Activated T-cell treated with anti-CD3 and anti-CD28 coated beads, Interleukin-2, amount 50 U/mL, for 72 hours (primary cell): ENCODE measurements around the gene SAP30BP. TPM values are rescaled to one million over a fixed set of nuclear protein-coding genes. Genes with fewer than 3 reads are reported as not detected.

ENCODE experiments used
- ATAC-seq, 2 donors: fragments of 150-1000 bp; cut with Tn5 transposase; replicated peaks in 1 of 2; 2 replicates each; pipeline ENCODE4 v1.10.0; 2021; ENCODE audit warnings: moderate library complexity in 2 of 2, mild to moderate bottlenecking in 1 of 2
- DNase-seq, 2 donors: peaks; one replicate each; pipeline ENCODE4 v3.0.0; 2021 to 2022; ENCODE audit warnings: mixed read lengths in 1 of 2
- H3K27ac Mint-ChIP-seq: one replicate; pipeline ENCODE4 v1.8.0; 2022; ENCODE audit warnings: mild to moderate bottlenecking, moderate library complexity, mixed read lengths
- H3K27me3 Mint-ChIP-seq: one replicate; pipeline ENCODE4 v1.8.0; 2022; ENCODE audit warnings: low read depth, mixed read lengths
- H3K36me3 Mint-ChIP-seq, 2 donors: one replicate each; pipeline ENCODE4 v1.8.0; 2022; ENCODE audit warnings: mixed read lengths in 2 of 2, mild to moderate bottlenecking in 1 of 2; ENCODE audit not compliant: insufficient read depth in 2 of 2
- H3K4me1 Mint-ChIP-seq: one replicate; pipeline ENCODE4 v1.8.0; 2022; ENCODE audit warnings: low read depth, mixed read lengths
- H3K4me3 Mint-ChIP-seq, 2 donors: one replicate each; pipeline ENCODE4 v1.8.0; 2022; ENCODE audit warnings: mild to moderate bottlenecking in 2 of 2, mixed read lengths in 2 of 2, moderate library complexity in 2 of 2
- H3K9me3 Mint-ChIP-seq, 2 donors: one replicate each; pipeline ENCODE4 v1.8.0; 2022; ENCODE audit warnings: mixed read lengths in 2 of 2
- total RNA-seq, 2 donors: library from RNA; stranded (reverse); gene quantifications; one replicate each; pipeline ENCODE4 v1.2.3, GENCODE V29; 2022

SAP30BP gene
- total RNA-seq, 2 donors from 2014 or later, result 97.0 to 112 TPM

- no peaks in the 10 kb centered on the region for H3K4me1 Mint-ChIP-seq
- H3K4me3 Mint-ChIP-seq, result no peak overlapping the region
- no peaks in the 10 kb centered on the region for H3K27me3 Mint-ChIP-seq
- H3K9me3 Mint-ChIP-seq, result no peaks in the 10 kb centered on the region
- ATAC-seq, result no peak
- DNase-seq, result no peak
- H3K27ac Mint-ChIP-seq, result no peak overlapping the region
- peaks cover 4 to 9% of the 10 kb centered on the region in 2 donors for H3K36me3 Mint-ChIP-seq
Observed at GRCh38 chr17:75647061-75647460, 20.1 kb upstream of the SAP30BP start.

DNA sequence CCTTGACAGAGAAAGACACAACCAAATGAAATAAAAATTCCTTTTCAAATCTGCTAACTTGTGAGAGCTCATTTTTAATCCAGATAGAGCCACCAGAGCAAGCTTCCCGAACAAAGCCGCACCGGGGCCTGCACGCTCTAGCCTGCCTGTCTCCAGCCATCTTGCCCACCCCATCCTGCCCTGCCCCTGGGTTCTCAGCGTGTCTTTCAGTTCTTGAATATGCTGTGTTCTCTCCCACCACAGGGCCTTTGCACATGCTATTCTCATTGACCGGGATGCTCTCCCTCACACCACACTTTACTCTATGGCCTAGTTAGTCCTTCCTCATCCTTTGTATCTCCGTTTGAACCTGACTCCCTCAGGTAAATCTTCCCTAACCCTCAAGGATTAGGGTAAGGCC lies 19.2 kb upstream of the SAP30BP start:
- Mint-ChIP-seq H3K36me3 (peaks cover 4 to 9% of the 10 kb centered on the region in 2 donors), H3K4me3 (no peak overlapping the region), H3K9me3 (no peaks in the 10 kb centered on the region), H3K27me3 (no peaks in the 10 kb centered on the region), H3K27ac (no peak overlapping the region), H3K4me1 (peaks cover 3% of the 10 kb centered on the region)
- no peak for DNase-seq
- no peak for ATAC-seq

DNA sequence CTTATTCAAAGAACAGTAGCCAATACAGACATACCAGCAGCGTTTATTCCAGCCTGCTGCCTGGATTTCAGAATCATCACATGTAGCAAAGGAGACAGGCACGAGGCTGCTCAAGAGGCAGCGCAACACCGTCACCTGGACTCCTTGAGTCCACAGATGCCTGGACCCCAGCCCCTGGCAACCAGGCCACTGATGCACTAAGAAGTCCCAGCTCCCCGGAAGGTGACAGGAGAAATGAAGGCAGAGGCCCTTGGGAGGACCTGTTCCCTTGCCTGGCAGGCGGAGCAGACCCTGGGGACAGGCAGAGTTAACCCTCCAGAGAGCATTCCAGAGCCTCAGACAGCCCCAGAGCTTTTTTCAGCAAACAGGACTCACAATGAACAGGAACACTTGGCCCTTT lies 17.5 kb upstream of the SAP30BP start:
- DNase-seq (no peak), ATAC-seq (no peak)
- Mint-ChIP-seq H3K27me3 (no peaks in the 10 kb centered on the region), H3K36me3 (peaks cover 4 to 9% of the 10 kb centered on the region in 2 donors), H3K4me3 (no peak overlapping the region), H3K4me1 (peaks cover 7% of the 10 kb centered on the region), H3K27ac (no peak overlapping the region), H3K9me3 (no peaks in the 10 kb centered on the region)

DNA sequence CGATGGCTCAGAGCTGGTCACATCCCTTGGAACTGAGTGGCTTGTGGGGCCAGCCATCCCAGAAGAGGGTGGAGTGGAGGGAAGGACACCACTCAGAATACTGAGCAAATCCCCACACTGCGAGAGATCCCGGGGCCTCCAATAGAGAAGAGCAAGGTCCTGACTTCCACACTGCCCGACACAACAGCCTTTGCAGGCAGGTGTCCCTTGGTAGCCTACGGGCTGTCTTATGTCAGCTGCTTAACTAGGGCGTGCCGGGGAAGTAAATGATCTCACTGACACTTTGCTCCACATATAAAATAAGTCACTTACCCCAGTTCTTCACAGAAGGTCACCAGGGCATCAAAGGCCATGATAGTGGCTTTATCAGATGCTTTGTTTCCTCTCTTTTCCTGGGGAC lies 16.3 kb upstream of the SAP30BP start:
- peaks cover 7% of the 10 kb centered on the region for H3K4me1 Mint-ChIP-seq
- no peaks in the 10 kb centered on the region for H3K9me3 Mint-ChIP-seq
- no peak overlapping the region for H3K27ac Mint-ChIP-seq
- peaks cover 4 to 9% of the 10 kb centered on the region in 2 donors for H3K36me3 Mint-ChIP-seq
- ATAC-seq (no peak), DNase-seq (no peak)
- H3K27me3 Mint-ChIP-seq, result no peaks in the 10 kb centered on the region
- H3K4me3 Mint-ChIP-seq, result no peak overlapping the region

DNA sequence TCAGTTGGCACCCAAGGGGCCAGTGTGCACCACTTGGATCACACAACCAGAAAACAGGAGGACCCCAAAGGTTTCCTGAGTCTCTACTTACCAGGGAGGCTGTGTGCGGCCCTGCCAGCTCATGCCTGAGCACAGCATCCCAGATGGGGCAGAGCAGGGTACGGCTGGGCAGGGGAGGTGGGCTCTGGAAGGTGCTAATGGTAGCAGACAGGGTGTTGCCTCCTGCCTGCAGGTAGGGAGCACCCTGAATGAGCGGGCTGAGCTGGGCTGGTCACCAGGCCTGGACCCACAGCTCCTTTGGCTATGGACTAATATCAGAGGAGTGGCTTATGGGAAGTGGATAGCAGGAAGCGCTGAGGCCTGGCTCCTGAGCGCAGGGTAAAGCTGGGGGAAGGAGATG lies 14.8 kb upstream of the SAP30BP start:
- no peaks in the 10 kb centered on the region for H3K27me3 Mint-ChIP-seq
- H3K36me3 Mint-ChIP-seq, result peaks cover 4 to 10% of the 10 kb centered on the region in 2 donors
- DNase-seq (no peak), ATAC-seq (no peak)
- H3K4me3 Mint-ChIP-seq, result no peak overlapping the region
- H3K4me1 Mint-ChIP-seq, result peaks cover 7% of the 10 kb centered on the region
- H3K9me3 Mint-ChIP-seq, result no peaks in the 10 kb centered on the region
- H3K27ac Mint-ChIP-seq, result no peak overlapping the region

DNA sequence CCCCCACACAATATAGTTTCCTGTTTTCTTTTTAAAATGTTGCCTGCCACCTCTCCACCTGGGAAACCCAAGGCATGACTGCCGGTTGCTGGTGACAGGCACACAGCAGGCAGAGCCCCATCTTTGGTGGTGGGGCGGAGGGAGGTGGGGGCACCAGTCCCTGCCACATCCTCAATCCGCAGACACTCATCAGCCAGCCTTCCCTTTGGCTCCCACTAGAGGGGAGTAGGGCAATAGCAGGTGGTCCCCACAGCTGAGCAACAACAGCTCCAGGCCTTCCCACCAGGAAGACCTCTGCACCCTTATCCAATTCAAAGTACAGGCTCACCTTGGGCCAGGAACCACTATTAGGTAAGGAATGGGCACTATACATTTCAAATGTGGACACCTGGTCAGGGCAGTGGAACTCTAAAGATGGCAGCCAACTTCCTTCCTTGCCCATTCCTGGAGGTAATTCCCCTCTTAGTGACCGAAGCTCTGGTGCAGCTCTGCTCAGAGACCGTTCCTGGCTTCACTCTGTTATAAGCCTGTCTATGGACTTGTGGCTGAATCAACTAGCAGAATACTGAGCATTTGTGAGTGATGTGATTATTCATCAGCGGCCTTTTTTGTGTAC lies 14.1 kb upstream of the SAP30BP start:
- Mint-ChIP-seq H3K4me3 (no peak overlapping the region), H3K4me1 (peaks cover 7% of the 10 kb centered on the region), H3K9me3 (no peaks in the 10 kb centered on the region), H3K27me3 (no peaks in the 10 kb centered on the region), H3K27ac (peak overlapping the region; percentile 79), H3K36me3 (peaks cover 4 to 10% of the 10 kb centered on the region in 2 donors)
- ATAC-seq (peak; percentile 51 to 53), DNase-seq (peak; percentile 20 to 35)

DNA sequence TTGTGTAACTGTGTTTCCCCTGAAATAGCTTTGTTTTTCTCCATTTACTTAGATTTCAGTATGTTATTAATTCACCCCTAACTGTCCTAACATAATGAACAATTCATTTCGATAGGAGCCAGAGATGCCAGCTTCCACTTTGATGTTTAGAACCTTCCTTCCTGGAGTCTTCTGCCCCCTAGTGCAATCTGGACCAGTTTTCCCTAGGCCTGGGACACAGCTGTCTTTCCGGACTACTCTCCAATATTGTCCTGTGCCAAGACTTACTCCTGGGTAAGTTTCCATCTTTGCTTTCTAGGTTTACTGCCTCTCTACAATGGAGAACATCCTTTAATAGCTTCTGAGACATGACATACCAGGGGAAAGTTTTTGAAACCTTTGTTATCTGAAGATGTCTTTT lies 13.0 kb upstream of the SAP30BP start:
- Mint-ChIP-seq H3K4me1 (peaks cover 7% of the 10 kb centered on the region), H3K4me3 (no peak overlapping the region), H3K36me3 (peaks cover 2 to 7% of the 10 kb centered on the region in 2 donors), H3K27me3 (no peaks in the 10 kb centered on the region), H3K27ac (peak overlapping the region; percentile 32), H3K9me3 (no peaks in the 10 kb centered on the region)
- DNase-seq (no peak), ATAC-seq (no peak)

DNA sequence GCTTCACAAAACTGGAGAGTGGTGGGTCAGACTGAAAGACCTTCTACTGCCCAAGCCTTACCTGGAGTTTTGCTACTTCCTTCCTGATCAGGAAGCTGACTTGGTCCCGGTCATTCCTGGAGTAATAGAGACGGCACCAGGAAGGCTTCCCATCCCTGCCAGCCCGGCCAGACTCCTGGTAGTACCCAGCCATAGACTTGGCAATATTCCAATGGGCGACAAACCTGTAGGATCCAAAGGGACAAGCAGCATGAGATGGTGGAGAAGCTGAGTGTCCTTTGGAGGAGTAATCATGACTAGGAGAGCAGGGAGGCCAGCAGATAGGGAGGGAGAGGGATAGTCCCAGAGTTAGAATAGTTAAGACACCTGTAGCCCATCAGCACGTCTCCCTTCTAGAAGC lies 8.9 kb upstream of the SAP30BP start:
- no peak for ATAC-seq
- Mint-ChIP-seq H3K9me3 (no peaks in the 10 kb centered on the region), H3K36me3 (peaks cover 2 to 5% of the 10 kb centered on the region in 2 donors), H3K27me3 (no peaks in the 10 kb centered on the region), H3K4me1 (peaks cover under 1% of the 10 kb centered on the region), H3K4me3 (no peak overlapping the region), H3K27ac (no peak overlapping the region)
- no peak for DNase-seq

DNA sequence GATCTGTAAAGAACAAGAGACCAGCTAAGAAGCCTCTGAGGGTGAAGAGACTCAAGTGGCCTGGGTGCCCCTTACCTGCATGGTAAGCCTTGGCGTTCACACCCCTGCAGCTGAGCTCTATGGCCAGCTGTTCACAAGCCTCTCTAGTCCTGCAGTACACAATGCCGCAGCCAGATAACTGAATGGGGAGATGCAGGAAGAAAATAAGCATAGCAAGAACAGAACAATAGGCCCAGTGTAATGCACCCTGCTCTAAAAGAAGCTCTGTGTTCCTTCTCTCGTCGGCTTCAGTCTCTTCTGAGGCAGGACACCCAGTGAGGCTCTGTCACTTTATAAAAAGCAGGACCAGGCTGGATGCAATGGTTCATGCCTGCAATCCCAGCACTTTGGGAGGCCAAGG lies 5.6 kb upstream of the SAP30BP start:
- Mint-ChIP-seq H3K4me1 (peaks cover 14% of the 10 kb centered on the region), H3K4me3 (no peak overlapping the region), H3K36me3 (peaks cover 5 to 8% of the 10 kb centered on the region in 2 donors), H3K27me3 (no peaks in the 10 kb centered on the region), H3K9me3 (no peaks in the 10 kb centered on the region), H3K27ac (no peak overlapping the region)
- DNase-seq (no peak), ATAC-seq (no peak)

DNA sequence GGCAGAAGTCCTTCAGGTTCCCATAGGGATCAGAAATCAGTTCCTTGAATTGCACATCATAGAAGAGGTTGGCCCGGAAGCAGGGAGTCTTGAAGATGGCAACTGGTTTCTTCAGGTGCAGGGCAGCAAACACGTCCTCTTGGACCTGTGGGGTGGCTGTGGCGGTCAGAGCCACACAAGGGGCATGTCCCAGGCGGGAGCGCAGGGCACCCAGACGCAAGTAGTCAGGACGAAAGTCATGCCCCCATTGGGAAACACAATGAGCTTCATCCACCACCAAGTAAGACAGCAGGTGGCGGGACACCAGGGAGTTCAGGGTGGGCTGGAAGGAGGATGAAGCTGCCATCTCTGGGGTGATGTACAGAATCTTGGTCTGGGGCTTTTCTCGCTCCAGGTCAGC lies 4.6 kb upstream of the SAP30BP start:
- H3K27me3 Mint-ChIP-seq, result no peaks in the 10 kb centered on the region
- H3K4me1 Mint-ChIP-seq, result peaks cover 14% of the 10 kb centered on the region
- H3K4me3 Mint-ChIP-seq, result no peak overlapping the region
- no peak overlapping the region for H3K27ac Mint-ChIP-seq
- H3K36me3 Mint-ChIP-seq, result peaks cover 5 to 7% of the 10 kb centered on the region in 2 donors
- H3K9me3 Mint-ChIP-seq, result no peaks in the 10 kb centered on the region
- DNase-seq, result no peak
- ATAC-seq, result no peak

- no peaks in the 10 kb centered on the region for H3K27me3 Mint-ChIP-seq
- ATAC-seq, result no peak
- no peak for DNase-seq
- no peaks in the 10 kb centered on the region for H3K9me3 Mint-ChIP-seq
- H3K36me3 Mint-ChIP-seq, result peaks cover 7 to 10% of the 10 kb centered on the region in 2 donors
- H3K4me1 Mint-ChIP-seq, result peaks cover 25% of the 10 kb centered on the region
- H3K4me3 Mint-ChIP-seq, result no peak overlapping the region
- H3K27ac Mint-ChIP-seq, result no peak overlapping the region
Observed at GRCh38 chr17:75664099-75664549, 3.0 kb upstream of the SAP30BP start.

DNA sequence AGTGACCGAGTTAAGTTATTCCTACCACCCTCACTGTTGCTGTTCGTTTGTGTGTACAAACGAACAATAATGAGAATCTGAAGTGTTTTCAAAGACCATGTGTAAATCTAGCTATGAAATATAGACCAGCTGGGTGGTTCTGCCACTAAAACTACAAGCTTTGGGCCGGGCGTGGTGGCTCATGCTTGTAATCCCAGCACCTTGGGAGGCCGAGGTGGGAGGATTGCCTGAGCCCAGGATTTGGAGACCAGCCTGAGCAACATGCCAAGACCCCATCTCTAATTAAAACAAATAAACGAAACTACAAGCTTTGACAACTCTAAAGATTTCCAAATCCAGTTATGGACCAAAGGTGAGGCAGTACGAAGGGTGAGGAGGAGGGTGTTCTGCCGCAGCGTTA lies 1.2 kb upstream of the SAP30BP start:
- ATAC-seq, result no peak
- Mint-ChIP-seq H3K9me3 (no peaks in the 10 kb centered on the region), H3K36me3 (peaks cover 10 to 11% of the 10 kb centered on the region in 2 donors), H3K27me3 (no peaks in the 10 kb centered on the region), H3K4me1 (peaks cover 38% of the 10 kb centered on the region), H3K27ac (peak overlapping the region; percentile 77), H3K4me3 (no peak overlapping the region)
- DNase-seq, result no peak

- Mint-ChIP-seq H3K4me3 (no peak overlapping the region), H3K9me3 (no peaks in the 10 kb centered on the region), H3K27me3 (no peaks in the 10 kb centered on the region), H3K36me3 (peaks cover 6 to 9% of the 10 kb centered on the region in 2 donors), H3K4me1 (peaks cover 43% of the 10 kb centered on the region), H3K27ac (no peak overlapping the region)
- ATAC-seq (no peak), DNase-seq (no peak)
Observed at GRCh38 chr17:75667825-75668224, 687 bp downstream of the SAP30BP start.

GRCh38 chr17:75668489-75668888 lies 1.4 kb downstream of the SAP30BP start:
- H3K27ac Mint-ChIP-seq, result no peak overlapping the region
- no peaks in the 10 kb centered on the region for H3K9me3 Mint-ChIP-seq
- H3K4me3 Mint-ChIP-seq, result no peak overlapping the region
- H3K4me1 Mint-ChIP-seq, result peaks cover 43% of the 10 kb centered on the region
- DNase-seq (no peak), ATAC-seq (no peak)
- H3K27me3 Mint-ChIP-seq, result no peaks in the 10 kb centered on the region
- H3K36me3 Mint-ChIP-seq, result peaks cover 6 to 9% of the 10 kb centered on the region in 2 donors
